ENCODE measurements around the gene CD101.

Gene CD101

GRCh38 chr1:116993286-116993685, 8.3 kb upstream of the CD101 start:
- no peak for DNase-seq (ENCODE audit: low read depth)
- TF ChIP-seq CTCF (conservative IDR thresholded peaks at IDR 0.05; ENCODE audit: low read length): no peak
- H3K4me3 ChIP-seq (ENCODE audit: low read length): no peak overlapping the region

- no peak for DNase-seq (ENCODE audit: low read depth)
Observed at GRCh38 chr1:116994411-116994810, 7.1 kb upstream of the CD101 start.

GRCh38 chr1:116997066-116997465, 4.5 kb upstream of the CD101 start:
- no peak overlapping the region for H3K4me3 ChIP-seq (ENCODE audit: low read length)
- TF ChIP-seq CTCF (conservative IDR thresholded peaks at IDR 0.05; ENCODE audit: low read length): no peak
- no peak for DNase-seq (ENCODE audit: low read depth)

More at GRCh38 chr1:116994411-116994810, 7.1 kb upstream of the CD101 start:
- no peak for TF ChIP-seq CTCF (conservative IDR thresholded peaks at IDR 0.05; ENCODE audit: low read length)
- no peak overlapping the region for H3K4me3 ChIP-seq (ENCODE audit: low read length)

GRCh38 chr1:116997636-116998035, 3.9 kb upstream of the CD101 start:
- DNase-seq (ENCODE audit: low read depth): no peak
- no peak for TF ChIP-seq CTCF (conservative IDR thresholded peaks at IDR 0.05; ENCODE audit: low read length)
- H3K4me3 ChIP-seq (ENCODE audit: low read length): no peak overlapping the region

GRCh38 chr1:116999596-116999995, 2.0 kb upstream of the CD101 start:
- no peak for TF ChIP-seq CTCF (conservative IDR thresholded peaks at IDR 0.05; ENCODE audit: low read length)
- no peak for DNase-seq (ENCODE audit: low read depth)
- no peak overlapping the region for H3K4me3 ChIP-seq (ENCODE audit: low read length)

GRCh38 chr1:117000142-117000541, 1.4 kb upstream of the CD101 start:
- H3K4me3 ChIP-seq (ENCODE audit: low read length): no peak overlapping the region
- DNase-seq (ENCODE audit: low read depth): no peak

More at GRCh38 chr1:117000142-117000541, 1.4 kb upstream of the CD101 start:
- TF ChIP-seq CTCF (conservative IDR thresholded peaks at IDR 0.05; ENCODE audit: low read length): no peak

All from AG10803 (cell line).